ENCODE data around the gene AP3S2.
"Not testable (repeated sequence)": the region's sequence is repeated elsewhere in the genome, so short reads cannot be mapped to it uniquely, and the experiment has no call there.

The AP3S2 gene

DNA sequence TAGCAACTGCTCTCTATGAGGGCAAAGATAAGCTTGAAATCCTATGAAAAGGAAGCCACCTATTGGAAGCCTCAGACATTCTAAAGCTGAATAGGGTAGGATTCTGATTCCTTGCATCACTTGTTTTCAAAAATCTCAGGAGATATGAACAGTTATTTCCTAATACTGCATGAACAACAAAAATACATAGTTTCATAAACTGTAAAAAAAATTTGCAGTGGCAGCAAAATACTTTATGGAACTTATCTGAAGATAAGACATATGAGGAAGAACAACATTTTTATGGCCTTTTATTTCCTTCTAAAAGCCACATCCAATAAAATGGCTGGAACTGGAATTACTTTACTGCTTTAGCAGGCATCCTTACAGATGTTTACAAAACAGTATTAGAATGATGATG is 29.9 kb downstream of the AP3S2 start:
- no peak for DNase-seq

DNA sequence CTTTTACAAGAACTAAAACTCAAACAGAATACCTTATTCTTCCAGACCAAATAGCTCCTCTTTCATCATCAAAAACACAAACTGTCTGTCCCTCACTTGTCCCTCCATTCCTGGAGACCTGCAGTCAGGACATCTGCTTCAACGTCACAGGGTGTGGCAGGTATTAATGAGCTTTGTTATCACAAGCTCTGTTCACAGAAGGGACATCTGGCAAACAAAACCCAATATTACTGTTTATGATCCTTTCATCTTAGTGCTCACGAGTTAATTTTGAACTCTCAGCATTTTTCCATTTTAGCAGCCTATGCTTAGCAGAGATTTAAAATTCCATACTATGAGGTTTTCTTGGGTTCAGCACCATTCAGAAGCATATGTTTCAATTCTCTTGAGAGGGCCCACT is 32.9 kb downstream of the AP3S2 start:
- DNase-seq = no peak

DNA sequence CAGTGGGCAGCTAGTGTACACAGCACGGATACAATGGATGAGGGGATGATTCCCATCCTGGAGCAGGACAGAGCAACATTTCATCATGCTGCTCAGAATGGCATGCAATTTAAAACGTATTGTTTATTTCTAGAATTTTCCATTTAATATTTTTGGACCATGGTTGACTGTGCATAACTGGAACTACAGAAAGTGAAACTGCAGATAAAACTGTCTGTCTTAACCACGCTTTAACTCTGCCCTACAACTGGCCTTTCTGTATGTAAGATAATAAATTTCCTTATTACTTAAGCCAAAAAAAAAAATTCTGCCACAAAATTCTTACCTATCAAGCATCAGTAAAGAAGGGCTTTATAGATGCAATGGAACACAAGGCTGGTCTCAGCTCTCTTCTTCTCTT is 33.4 kb downstream of the AP3S2 start:
- no peak for DNase-seq

DNA sequence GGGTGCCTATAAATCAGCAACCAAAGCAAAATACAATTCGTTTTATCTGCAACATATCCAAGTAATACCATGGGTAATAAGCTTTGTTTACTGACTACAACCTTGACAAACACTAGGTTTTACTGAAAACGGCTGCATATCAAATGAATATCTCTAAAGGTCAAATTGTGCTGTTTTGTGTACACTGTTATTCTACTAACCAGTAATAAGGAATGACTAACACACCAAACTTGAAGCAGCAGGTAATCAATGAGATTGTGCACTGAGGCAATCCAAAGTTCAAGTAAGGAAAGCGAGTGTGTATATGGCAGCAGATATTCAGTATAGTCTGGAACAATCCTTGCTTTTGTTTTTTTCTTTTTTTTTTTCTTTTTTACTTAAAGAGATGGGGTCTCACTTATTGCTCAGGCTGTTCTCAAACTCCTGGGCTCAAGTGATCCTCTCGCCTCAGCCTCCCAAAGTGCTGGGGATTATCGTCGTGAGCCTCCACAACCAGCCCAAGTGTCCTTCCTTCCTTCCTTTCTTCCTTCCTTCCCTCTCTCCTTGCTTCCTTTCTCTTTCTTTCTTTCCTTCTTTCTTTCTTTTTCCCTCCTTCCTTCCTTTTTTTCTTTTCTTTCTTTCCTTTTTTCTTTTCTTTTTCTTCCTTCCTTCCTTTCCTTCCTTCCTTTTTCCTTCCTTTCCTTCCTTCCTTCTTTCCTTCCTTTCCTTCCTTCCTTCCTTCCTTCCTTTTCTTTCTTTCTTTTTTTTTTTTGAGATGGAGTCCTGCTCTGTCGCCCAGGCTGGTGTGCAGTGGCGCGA is 34.9 kb downstream of the AP3S2 start:
- DNase-seq = no peak

DNA sequence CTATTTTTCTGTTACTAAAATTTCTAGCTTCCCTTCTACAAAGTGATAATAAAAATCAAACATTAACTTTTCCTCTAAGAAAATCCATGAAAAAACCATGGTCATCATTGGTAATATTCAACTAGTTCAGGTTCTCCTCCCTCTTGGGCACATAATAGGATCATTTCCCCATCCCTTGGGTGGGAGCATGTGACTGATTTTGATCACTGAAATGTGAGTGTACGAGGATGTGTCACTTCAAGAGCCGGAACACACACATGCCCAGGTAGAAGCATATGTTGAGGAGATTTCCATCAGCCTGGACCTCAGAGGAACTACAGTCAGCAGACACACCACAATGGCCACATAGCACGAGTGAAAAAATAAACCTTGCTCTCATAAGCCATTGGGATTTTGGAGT is 36.1 kb downstream of the AP3S2 start:
- no peak for DNase-seq

DNA sequence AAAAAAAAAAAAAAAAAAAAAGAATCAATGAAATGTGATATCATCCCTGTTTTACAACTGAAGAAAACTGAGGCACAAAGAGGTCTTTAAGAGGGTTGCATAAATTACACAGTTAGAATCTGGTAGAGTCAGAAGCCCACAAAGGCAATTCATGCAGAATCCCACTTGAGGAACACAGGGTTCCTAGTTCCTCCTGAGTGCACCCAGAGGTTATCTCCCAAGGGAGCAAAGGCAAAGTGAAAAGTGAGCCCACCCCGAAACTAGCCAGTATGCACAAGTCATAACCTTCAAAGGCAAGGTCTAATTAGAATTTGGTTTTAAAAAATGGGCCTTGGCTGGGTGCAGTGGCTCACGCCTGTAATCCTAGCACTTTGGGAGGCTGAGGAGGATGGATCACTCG is 37.8 kb downstream of the AP3S2 start:
- no peak for DNase-seq

DNA sequence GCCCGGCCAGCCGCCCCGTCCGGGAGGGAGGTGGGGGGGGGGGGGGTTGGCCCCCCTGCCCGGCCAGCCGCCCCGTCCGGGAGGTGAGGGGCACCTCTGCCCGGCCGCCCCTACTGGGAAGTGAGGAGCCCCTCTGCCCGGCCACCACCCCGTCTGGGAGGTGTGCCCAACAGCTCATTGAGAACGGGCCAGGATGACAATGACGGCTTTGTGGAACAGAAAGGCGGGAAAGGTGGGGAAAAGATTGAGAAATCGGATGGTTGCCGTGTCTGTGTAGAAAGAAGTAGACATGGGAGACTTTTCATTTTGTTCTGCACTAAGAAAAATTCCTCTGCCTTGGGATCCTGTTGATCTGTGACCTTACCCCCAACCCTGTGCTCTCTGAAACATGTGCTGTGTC is 38.9 kb downstream of the AP3S2 start:
- not testable (repeated sequence) for DNase-seq

DNA sequence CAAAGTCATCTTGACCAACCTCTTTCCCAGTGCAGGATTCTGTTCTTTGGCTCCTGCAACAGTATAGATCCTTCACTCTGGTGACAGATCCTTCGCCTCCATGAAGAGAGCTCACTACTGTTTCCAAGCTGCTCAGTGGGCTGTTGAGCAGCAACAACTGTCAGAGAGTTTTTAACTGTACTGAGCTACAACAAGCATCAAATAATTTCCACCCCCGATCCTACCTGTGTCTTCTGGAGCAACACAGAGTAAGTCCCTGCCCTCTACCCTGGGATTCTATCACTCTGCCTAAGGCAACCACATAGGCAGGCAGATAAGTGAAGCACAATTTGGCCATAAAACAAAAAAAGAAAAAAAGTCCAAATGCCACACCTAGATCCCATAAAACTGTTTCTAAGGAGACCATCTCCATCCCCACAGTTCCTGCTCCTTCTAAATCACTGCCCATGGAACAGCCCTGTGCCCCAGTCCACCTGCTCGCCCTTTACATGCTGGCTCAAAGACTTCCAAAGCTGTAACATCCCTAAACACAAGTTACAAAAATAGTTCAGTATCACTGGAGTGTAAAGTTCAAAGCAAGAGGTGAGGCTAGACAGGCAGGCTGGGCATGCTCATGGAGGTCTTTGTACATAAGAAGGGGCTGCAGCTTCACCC is 41.3 kb downstream of the AP3S2 start:
- no peak for DNase-seq

DNA sequence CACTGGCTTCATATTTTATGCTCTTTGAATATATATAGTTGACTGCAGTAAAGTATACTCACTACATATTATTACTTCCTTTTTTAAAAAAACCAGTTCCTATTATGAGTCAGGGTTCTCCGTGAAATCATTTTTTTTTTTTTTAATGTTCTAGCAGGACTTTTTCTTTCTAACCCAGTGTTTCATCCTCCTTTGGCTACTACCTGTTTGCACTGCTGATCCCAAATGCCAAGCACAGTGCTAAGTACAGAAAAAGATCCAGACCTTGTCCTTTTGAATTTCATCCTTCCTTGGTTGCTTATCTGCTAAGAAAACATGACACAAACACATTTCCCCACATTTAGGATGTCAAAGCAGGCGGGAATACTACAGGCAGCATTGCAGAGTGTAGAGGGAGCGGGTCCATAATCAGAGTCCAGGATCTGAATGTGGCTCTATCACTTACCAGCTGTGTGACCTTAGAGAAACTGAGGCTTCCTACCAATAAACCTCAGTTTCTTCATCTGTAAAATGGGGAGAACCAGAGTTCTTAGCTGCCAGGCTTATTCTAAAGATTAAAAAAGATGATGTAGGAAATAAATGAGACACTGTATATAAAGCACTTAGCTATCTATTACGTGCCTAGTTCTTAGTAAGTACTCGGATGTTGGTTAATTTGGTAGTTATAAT is 42.0 kb downstream of the AP3S2 start:
- DNase-seq = no peak

DNA sequence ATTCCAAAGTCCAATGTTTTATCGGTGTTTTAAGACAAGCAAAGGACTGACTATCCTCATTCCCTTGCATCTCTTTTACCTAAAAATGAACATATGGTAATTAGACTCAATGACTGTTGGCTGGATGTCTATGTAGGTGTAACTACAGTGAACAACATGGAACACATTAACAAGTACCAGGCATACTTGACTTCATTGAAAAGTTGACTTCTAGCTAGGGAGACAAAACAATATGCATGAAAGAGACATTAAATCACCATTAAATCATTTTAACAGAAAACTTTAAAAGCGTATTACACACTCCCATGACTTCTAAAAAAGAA is 44.9 kb downstream of the AP3S2 start:
- DNase-seq = no peak

DNA sequence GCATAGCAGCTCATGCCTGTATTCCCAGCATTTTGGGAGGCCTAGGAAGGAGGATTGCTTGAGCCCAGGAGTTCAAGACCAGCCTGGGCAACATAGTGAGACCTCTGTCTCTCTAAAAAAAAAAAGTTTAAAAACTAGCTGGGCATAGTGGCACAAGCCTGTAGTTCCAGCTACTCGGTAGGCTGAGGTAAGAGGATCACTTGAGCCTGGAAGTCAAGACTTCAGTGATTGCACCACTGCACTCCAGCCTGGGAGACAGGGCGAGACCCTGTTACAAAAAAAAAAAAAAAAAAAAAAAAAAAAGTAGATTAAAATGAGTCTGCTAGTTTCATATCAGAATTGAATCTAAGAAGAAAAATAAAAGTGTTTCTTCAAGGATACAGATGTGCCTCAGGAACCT is 46.7 kb downstream of the AP3S2 start:
- DNase-seq = no peak

DNA sequence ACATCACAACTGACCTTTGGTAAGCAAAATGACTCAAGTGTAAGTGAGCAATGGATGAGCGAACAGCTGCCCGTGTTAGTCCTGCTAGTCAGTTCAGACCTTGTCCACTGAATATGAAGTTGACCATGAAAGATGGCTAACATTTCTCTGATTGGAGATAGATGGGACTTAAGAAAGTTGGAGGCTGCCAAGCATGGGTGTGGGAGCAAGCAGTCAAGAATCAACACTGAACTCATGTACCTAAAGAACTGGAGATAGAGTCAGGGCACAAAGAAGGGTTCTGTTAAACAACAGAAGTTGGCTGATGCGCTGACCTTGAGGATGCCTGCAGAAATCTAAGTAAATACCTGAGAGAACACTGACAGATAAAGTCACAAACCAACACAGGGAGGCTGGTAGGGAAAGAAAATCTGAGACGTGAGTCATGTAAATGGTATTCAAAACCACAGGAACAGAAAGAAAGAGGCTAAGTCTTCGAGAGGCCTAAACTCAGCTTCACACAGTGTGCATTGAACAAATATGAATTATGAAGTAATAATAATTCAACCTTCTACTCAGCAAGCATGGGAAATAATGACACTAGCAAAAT is 48.4 kb downstream of the AP3S2 start:
- DNase-seq = no peak

DNA sequence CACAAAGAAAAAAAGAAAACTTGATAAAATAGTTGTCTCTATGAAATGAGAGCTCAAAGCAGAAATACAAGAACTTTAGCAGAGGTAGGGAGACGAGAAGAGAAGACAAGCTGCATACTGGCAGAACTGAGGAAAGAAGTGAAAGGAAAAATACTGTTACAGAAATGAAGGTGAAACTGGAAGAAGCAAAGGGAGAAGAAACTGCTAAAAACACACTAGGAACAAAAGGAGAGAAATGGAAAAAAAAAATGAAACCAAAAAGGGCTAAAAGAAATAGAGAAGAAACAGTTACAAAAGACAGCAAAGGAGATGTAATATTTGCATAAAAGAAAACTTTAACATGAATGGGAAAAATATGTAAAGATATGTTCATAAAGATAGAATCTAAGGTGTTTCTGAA is 51.8 kb downstream of the AP3S2 start:
- DNase-seq = no peak

DNA sequence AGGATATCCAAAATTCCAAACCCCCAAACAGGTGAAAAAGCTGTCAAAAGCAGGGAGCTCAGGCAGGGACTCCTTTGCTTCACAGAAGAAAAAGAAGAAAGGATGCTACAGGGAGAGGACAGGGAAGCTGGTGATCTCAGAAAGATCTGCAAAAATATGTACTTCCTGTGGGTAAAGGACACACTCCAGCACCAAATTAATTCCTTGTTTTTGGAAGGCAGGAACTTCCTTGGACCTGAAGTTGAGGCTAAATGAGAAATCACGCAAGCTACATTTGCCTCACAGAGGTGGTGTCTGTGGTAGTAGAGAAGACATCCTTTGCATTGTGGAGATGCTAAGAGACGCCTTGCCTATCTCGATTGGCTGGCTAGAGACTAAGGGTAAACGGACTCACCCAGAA is 52.5 kb downstream of the AP3S2 start:
- DNase-seq = no peak

DNA sequence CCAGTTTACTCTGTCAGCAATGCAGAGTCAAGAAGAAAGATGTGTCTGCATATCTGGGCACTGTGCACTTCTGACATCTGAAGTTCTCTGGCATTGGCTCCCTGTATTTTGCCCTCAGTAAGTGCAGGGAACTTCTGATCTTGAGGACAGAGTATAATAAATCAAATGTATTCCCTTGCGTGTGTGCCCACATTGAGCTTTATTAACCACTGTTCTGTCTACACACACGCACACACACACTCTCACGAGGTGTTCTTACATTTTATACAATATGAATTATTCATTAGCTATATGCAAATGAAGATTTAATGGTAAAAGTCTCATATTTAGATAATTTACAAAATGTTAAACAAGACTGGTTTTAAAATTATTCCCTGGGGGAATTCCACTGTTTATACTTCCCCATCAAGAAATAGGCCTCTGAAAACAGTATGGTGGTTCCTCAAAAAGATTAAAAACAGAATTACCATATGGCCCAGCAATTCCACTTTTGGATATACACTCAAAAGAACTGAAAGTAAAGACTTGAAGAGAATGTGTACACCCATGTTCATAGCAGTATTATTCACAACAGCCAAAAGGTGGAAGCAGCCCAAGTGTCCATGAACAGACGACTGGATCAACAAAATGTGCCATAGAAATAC is 54.5 kb downstream of the AP3S2 start:
- DNase-seq = no peak

DNA sequence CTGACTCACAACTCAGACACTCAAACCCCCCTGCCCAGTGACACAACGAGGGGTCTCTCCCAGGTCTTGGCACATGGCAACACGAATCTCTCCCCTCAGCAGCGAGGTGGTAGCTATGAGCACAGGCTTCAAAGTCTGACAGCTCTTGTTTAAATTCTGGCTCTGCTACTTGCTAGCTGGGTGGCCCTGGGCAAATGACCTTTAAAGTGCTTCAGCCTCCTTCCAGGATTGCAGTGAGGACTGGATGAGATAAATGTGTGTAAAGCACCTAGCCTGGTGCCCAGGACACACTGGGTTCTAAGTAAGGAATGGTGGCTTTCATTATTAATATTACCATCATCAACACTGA is 56.0 kb downstream of the AP3S2 start:
- DNase-seq = no peak

DNA sequence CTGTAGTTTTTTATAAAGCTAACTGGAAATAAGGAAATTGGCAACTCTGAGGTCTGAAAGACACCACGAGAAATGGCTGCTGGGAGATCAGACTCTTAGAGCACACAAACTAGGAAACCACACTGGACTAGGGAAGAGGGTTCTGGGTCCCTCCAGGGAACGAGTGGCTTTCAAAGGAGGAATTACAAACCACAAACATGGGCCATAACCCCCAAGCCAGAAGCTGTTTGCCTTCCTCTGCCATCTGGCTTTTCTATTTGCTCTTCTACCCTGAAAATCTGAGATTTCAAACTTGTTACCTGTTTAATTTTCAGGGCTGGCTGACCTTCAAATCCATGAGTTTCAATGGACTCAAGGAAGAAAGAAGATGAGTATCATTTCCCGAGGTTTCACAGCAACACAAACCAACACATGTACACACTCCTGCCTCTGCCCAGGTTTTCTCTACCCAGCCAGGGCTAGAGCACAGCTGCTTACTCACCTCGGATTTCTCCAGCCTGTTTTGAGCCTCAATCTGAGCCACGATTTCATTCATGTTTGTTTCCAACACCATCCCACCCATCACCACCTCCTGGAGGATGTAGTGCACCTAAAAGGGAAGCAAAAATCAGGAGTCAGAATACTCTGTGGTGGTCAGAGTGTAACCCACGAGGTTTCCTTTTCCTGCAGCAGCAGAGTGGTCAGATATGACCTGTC is 56.5 kb downstream of the AP3S2 start:
- no peak for DNase-seq

DNA sequence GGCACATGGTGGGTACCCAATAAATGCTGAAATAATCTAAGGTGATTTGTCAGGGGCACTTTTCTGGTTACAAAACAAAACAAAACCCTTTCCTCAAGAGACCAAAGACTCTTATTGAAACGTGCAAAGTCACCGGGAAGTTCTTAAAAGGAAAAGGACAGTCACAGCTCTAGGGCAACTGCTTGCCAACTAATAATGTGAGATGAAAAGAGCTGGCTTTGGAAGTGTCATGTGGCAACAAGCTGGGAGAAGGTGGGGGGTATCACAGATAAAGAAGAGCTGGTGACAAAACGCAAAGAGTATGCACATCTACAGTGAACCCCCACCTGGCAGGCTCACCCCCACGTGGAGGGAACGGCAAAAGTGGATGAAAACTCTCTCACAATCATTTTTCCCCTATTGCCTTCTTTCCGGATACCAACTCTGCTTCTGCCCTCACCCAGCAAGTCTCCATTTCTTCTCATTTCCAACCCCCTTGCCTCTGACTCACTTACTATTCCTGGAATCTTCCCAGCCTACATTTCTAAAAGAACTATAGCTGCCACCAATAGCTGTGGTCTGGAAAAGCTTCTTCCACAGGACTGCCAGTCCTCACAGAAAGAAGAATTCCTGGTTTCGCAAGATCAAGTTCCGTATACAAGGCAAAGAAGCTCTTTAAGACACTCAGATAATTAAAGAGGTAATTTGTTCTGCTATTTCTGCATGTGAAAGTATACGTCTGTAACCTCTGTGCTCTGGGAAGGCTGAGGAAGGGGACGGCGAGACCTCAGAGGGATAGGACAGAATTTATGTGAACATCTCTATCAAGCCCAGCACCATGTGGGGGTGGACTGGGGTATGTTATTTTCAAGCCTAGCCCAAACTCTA is 57.3 kb downstream of the AP3S2 start:
- no peak for DNase-seq

DNA sequence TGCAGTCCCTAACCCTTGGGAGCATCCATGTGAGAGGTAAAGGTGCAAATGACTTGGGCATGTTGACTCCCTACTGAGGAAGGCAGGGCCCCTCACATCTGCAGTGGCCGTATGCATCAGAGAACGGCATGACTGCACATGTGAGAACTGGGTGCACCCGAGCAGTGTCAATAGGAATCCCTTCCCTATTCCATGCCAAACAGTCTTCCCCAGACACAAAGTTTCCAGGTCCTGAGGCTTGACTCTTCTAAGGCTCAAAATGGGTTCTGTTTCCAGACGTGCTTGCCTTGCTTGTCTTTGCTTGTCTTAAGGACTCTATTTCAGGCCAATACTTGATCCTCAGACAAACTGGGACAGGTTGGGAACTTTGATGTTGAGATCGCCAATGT is 58.6 kb downstream of the AP3S2 start:
- DNase-seq = no peak

DNA sequence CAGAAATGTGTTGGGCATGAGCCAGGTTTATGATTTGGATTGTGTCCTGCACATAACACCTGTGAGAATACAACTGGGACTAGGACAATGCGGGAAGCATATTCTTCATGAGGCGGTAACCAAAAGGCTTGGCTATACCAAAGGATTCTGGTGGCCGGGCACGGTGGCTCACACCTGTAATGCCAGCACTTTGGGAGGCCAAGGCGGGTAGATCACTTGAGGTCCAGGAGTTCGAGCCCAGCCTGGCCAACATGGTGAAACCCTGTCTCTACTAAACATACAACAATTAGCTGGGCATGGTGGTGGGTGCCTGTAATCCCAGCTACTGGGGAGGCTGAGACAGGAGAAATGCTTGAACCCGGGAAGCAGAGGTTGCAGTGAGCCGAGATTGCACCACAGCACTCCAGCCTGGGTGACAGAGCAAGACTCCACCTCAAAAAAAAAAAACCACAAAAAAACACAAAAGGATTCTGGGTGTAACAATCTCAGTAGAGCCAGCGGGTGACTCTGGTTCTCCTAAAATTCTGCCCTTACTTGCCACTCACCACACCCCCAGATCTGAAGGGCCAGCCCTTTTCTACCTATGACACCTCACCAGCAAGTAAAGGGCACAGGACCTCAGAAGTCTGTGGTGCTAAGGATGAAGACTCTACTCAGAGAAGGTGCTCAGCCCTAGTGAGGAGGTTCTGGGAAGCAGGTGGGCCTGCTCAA is 59.2 kb downstream of the AP3S2 start:
- DNase-seq = not testable (repeated sequence)

DNA sequence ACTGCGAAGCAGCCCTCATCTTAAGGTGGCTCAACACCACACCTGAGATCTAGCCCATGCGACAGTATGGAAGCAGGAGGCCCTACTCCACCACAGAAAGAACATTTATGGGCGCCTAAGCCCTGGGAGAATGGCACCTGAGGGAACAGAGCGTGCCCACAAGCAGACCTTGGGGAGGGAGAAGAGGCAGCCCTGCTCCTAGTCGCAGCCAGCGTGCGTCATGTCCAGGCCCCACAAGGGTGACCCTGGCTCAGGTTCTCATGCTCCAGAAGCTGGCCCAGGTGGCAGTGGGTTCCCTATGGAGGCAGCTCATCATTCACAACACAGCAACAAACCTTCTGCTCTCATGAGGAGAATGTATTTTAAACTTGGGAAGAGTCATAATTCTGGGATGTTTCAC is 59.8 kb downstream of the AP3S2 start:
- no peak for DNase-seq
